NCI-H2227 (cell line): ENCODE results near the gene MAPKAP1.

Experiments used
- DNase-seq: peaks from one replicate; lab custom pipeline; 2025; ENCODE audit not compliant: unreplicated experiment; lab: John Stamatoyannopoulos, UW

The MAPKAP1 gene

GRCh38 chr9:125679597-125680189, 27.3 kb downstream of the MAPKAP1 start:
- no peak for DNase-seq

DNA sequence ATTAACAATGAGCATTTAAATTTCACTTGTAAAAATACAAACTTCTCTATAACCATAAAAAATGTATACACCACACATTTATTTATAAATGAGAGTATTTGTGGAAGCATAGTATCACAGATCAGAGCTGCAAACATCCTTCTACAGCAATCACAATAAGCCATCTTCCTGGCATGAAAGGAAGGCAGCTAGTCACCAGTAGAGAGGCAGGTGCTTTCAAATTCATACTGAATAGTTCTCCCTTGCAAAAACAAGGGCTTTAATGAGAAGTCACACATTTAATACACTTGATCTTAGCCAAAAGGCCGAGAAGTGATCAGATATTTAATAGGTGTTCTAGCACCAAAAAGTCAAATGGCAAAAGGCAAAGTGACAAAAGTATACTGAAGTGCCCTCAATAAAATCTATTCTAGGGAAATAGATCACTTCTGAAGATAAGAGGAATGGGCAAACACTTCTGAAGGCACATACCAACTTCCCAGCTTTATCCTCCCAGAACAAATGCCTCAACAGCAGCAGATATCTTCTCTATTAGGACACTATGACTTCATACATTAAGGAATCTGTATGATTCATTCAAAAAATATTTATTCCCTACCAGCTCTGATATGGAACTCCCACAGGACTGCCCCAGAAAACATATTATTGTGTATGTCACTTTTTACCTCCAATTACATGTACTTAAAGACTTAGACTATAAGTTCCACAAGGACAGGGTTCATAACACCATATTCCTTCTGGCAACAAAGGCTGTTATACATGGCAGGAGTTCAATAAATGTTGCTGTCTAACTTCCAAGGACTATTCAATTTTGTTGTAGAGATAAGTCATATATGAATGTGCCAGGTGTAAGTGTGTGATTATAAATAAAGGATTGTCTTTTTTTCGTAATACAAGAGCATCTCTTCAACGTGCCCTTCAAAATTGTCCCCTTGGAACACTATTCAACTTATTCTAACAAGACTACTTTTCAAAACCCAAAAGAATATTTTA, 31.7 kb downstream of the MAPKAP1 start:
- DNase-seq, result no peak

DNA sequence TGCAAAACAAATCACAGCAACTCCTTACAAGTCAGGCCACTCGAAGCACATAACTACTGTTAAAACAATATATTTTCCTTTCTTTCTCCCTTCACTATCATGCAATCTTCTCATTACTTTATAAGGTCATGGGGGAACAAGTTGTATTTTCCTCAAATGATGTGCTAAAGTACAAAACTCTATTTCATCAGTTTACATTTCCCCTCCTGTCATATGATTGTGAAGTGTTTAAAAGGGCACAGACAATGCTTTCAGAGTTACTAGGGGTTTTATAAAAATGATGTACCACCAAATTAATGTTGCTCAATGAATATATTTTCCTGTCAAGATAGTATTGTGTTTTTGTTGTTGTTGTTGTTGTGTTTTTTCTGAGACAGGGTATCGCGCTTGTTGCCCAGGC, 34.1 kb downstream of the MAPKAP1 start:
- DNase-seq, result no peak

- no peak for DNase-seq
Measured at GRCh38 chr9:125663127-125663526, 43.9 kb downstream of the MAPKAP1 start.

DNA sequence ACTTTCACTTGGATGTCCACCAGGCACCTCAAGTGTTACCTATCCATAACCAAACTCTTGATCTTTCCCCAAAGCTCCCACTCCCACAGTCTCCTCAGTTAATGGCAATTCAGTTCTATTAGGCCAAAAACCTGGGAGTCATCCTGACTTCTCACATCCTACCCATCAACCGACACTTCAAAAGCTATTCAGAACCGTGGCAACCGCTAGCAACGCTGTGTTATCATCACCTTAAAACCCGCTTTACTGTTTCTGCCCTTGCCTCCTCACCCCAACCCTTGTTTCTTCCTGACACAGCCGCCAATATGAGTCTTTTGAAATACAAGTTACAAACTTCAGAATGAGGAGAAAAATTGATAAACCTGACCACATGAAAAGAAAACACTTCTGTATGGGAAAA, 46.5 kb downstream of the MAPKAP1 start:
- no peak for DNase-seq

GRCh38 chr9:125659954-125660353, 47.1 kb downstream of the MAPKAP1 start:
- no peak for DNase-seq

DNA sequence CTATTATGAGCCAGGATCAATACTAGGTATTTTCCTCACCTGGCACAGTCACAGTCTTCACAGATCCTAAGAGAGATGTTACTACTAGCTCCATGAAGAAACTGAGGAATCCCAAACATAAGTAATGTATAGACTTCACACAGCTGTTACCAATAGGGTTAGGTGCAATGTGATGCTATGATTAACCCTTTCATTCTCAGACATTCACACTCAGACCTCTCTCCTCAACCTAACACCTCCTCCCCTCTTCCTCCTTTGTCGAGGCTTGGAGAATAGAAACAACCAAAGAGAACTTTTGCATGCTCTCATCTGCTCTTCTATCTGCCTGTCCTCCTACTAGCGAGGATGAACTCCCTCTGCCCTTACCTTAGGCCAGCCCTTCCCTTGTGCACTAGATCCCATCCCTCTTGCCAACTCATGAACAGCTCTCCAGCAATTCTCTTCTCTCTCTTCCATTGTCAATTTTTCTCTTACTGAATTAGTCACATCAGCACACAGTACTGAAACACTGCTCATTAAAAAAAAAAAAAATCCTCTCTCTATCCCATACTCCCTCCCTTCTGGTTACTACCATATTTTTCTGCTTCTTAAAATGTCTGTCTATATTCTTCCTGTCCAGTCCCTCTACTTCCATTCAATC, 47.7 kb downstream of the MAPKAP1 start:
- no peak for DNase-seq

DNA sequence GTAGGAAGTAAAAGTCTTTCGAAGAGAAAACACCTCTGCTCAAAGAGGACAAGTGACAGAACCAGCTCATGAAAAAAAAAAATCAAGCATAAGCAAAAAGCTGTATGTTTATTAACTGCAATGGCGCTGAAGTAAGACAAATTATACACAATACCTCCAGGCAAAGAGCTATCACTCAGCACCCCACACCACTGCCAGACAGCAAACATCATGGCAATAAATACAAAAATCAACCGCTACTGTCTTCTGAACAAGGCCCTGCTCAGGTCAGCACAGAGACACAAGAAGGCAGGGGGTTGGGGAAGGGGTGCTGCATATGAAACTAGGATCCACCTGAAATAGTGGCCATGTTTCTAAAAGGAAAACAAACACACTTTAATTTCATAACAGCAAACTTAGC, 50.4 kb downstream of the MAPKAP1 start:
- DNase-seq, result no peak

- no peak for DNase-seq
Measured at GRCh38 chr9:125655691-125656410, 51.2 kb downstream of the MAPKAP1 start.

- no peak for DNase-seq
Measured at GRCh38 chr9:125655066-125655633, 51.9 kb downstream of the MAPKAP1 start.

DNA sequence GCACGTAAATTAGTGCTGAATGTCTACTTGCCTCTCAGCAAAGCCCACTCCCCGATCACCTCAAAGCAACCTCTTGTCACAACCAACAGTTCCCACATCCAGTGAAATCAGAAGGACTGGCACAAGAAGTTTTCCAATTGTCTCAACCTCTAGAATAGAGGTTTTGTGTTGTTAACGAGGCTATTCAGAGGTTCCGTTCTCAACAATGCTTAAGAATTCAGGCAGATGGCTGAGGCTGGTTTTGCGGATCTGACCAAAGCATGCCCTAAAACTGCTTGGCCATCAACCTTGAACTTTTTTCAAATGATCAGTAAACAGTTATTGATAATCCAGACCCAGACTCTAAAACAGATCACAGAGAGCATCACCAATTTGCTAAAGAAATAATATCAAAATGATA, 52.9 kb downstream of the MAPKAP1 start:
- DNase-seq, result no peak

- no peak for DNase-seq
Measured at GRCh38 chr9:125653325-125653724, 53.7 kb downstream of the MAPKAP1 start.

- no peak for DNase-seq
Measured at GRCh38 chr9:125652759-125653158, 54.2 kb downstream of the MAPKAP1 start.

GRCh38 chr9:125652233-125652594, 54.8 kb downstream of the MAPKAP1 start:
- DNase-seq, result no peak

- DNase-seq, result no peak
Measured at GRCh38 chr9:125651576-125652232, 55.3 kb downstream of the MAPKAP1 start.

GRCh38 chr9:125650271-125650737, 56.7 kb downstream of the MAPKAP1 start:
- DNase-seq, result no peak

GRCh38 chr9:125649826-125650225, 57.2 kb downstream of the MAPKAP1 start:
- no peak for DNase-seq

DNA sequence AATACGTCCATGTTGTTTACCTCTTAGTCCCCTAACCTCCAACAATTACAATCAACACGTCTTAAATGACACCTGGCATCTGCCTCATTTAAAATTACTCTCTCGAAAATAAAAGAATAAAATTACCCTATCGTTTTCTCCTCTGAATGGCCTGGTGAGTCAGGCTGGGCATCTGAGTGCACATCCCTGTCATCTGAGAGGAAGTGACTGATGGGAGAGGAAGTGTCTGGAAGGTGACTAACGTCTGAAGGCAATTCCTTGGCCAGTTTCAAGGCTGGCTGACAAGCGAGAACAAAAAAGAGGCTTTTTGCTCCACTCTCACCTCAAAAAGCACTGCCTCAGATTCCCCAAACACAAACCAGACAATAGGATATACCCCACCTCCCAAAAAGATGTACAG, 57.7 kb downstream of the MAPKAP1 start:
- DNase-seq, result peak; percentile 49

DNA sequence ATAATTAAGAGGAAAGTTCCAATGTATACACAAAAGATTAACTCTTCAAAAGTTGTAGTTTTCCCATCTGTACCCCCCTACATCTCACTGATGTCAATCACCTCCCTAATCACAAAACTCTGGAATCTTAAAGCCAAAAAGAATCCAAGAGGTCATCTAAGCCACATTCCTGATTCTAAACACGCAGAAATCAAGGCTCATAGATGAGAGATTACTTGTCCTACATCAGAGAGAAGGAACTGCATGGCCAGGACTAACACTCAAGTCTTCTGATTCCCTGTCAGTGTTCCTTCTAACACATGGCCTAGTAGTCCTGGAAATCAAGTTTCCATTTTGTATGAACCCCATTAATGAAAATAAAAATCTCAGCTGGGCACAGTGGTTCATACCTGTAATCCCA, 58.7 kb downstream of the MAPKAP1 start:
- DNase-seq, result no peak

DNA sequence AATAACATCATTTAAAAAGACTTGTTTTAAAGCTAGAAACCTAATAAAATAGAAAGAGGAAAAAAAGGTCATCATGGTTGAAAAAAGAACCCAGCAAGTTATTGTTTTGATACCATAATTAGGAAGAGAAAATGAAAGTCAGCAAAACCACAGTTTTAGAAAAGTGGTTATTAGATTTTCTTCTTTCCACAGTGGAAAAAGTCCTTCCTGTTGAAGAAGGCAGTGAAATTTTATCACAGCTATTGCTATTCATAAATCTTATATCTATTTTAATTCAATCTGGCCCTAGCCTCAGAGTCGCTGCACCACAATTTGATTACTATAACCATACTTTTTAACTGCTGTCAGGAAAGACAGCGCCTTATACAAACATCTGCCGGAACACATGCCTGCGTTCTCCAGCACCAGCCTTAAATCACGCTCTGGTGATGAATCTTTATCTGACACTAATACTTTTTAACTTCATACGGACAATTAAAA, 60.3 kb downstream of the MAPKAP1 start:
- DNase-seq, result no peak
